ENCODE results near the gene DENND5B.
"Not testable (repeated sequence)": the region's sequence is repeated elsewhere in the genome, so short reads cannot be mapped to it uniquely, and the experiment has no call there.

Gene DENND5B

DNA sequence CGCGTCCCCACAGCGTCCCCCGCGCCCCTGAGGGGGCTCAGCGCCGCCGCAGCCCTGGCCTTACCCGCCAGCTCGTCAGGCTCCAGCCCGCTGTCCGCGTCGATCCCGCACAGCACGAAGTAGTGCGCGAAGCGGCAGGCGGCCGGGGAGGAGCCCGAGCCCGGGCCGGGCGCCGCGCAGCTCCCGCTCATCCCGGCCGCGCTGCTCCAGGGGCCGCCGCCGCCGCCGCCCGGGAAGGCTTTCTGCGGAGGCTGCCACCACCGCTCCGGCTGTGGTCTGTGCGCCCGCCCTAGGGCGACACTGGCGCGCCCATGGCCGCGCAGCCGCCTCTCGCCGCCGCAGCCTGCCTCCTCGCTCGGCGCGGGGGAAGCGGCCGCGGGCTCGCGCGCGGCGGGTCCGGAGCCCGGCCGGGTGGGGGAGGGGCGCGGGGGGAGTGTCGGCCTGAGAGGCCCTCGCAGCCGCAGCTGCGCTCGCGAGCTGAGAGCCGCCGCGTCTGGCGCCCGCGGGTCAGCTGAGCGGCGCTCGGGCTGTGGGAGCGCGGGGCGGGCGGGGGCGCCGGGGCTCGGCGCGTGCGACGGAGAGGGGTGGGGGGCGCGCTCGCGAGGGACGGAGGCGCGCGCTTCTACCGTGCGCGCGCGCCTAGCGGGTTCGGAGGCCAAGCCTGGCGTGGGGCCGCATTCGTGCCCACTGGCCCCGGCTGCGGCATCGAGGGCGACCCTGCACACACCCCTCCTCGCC, at the start of gene DENND5B:
Gene DENND5B, minus strand, starts transcription at position 495 of the 738 bp plus-strand sequence. Its CDS starts 304 bp downstream, at position 191.
- peak; percentile 84 for ATAC-seq
- H3K4me1 Mint-ChIP-seq: peaks cover 47% of the 10 kb centered on the region
- H3K27ac Mint-ChIP-seq: peak within 1 kb of the TSS; percentile 91
- peaks cover 5% of the 10 kb centered on the region for H3K9me3 Mint-ChIP-seq
- H3K27me3 Mint-ChIP-seq: no peaks in the 10 kb centered on the region
- H3K36me3 Mint-ChIP-seq: peaks cover 9% of the 10 kb centered on the region
- H3K4me3 Mint-ChIP-seq: peak within 1 kb of the TSS; percentile 84

GRCh38 chr12:31634620-31635019, 43.7 kb upstream of the DENND5B start:
- Mint-ChIP-seq H3K9me3 (no peaks in the 10 kb centered on the region), H3K27me3 (no peaks in the 10 kb centered on the region), H3K4me3 (no peak overlapping the region), H3K4me1 (peaks cover 47% of the 10 kb centered on the region), H3K27ac (peak overlapping the region; percentile 65), H3K36me3 (no peaks in the 10 kb centered on the region)
- no peak for ATAC-seq

GRCh38 chr12:31633464-31633863, 42.5 kb upstream of the DENND5B start:
- Mint-ChIP-seq H3K4me3 (no peak overlapping the region), H3K27ac (no peak overlapping the region), H3K36me3 (no peaks in the 10 kb centered on the region), H3K4me1 (peaks cover 47% of the 10 kb centered on the region), H3K27me3 (no peaks in the 10 kb centered on the region), H3K9me3 (no peaks in the 10 kb centered on the region)
- no peak for ATAC-seq

- Mint-ChIP-seq H3K27me3 (no peaks in the 10 kb centered on the region), H3K27ac (peak overlapping the region; percentile 69), H3K9me3 (no peaks in the 10 kb centered on the region), H3K4me3 (peak overlapping the region; percentile 29), H3K36me3 (no peaks in the 10 kb centered on the region), H3K4me1 (peaks cover 39% of the 10 kb centered on the region)
- ATAC-seq: peak; percentile 9
Measured at GRCh38 chr12:31631809-31632208, 40.9 kb upstream of the DENND5B start.

DNA sequence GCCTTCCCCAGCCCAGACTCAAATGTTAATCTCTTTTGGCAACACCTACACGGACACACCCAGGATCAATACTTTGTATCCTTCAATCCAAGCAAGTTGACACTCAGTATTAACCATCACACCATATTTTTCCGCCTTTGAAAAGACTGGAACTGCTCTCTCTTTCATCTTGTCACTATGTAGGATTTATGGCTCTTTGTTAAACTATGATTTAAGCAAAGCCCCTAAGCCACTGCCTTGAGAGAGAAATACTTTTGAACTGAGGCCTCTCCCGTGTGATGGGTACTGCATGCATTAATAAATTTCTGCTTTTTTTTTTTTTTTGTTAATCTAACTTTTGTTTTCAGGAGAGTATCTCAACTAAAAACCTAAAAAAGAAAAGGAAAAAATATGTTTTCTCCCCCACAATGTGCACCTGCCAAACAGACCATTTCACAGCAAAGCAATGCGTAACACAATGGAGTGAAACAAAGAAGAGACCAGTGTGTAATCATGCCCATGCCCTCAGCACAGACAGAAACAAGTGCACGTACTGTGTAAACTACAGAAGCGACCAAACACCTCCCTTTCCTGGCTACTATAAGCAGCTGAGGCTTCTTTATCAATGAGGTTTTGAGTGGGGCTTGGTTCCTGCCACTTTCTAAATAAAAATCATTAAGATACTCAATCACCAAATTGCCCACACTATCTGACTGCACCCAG, 40.2 kb upstream of the DENND5B start:
- Mint-ChIP-seq H3K36me3 (no peaks in the 10 kb centered on the region), H3K4me1 (peaks cover 32% of the 10 kb centered on the region), H3K27me3 (no peaks in the 10 kb centered on the region), H3K27ac (peak overlapping the region; percentile 69), H3K4me3 (no peak overlapping the region), H3K9me3 (no peaks in the 10 kb centered on the region)
- peak; percentile 16 for ATAC-seq

- Mint-ChIP-seq H3K4me1 (peaks cover 28% of the 10 kb centered on the region), H3K27ac (peak overlapping the region; percentile 69), H3K27me3 (no peaks in the 10 kb centered on the region), H3K9me3 (no peaks in the 10 kb centered on the region), H3K36me3 (no peaks in the 10 kb centered on the region), H3K4me3 (no peak overlapping the region)
- ATAC-seq: no peak
Measured at GRCh38 chr12:31629756-31630732, 39.1 kb upstream of the DENND5B start.

- H3K9me3 Mint-ChIP-seq: no peaks in the 10 kb centered on the region
- H3K4me1 Mint-ChIP-seq: peaks cover 24% of the 10 kb centered on the region
- no peaks in the 10 kb centered on the region for H3K36me3 Mint-ChIP-seq
- no peak for ATAC-seq
- H3K27ac Mint-ChIP-seq: no peak overlapping the region
- H3K27me3 Mint-ChIP-seq: no peaks in the 10 kb centered on the region
- no peak overlapping the region for H3K4me3 Mint-ChIP-seq
Measured at GRCh38 chr12:31627456-31628054, 36.6 kb upstream of the DENND5B start.

DNA sequence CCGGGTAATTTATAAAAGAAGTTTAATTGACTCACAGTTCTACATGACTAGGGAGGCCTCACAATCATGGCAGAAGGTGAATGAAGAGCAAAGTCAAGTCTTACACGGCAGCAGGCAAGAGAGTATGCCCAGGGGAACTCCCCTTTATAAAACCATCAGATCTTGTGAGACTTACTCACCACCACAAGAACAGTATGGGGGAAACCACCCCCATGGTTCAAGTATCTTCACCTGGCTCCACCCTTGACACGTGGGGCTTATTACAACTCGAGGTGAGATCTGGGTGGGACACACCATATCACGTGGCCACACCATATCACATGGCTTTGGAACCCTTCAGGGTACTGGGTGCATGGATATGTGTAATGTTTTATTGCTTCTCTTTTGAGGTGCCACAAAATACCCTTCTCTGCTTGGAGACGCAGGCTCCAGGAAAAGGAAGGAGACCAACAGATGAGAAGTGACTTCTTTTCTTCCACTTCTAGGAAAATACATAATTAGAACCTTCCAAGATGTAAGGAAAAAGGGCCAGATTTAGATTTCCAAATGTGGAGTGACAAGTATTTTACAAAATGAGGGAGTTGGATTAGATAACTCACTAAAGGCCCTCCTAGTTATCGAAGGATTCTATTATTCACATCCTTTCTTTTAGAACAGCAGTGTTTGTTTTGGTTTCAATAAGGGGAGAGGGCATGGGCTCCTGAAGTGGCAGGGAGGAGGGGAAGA, 35.5 kb upstream of the DENND5B start:
- Mint-ChIP-seq H3K9me3 (no peaks in the 10 kb centered on the region), H3K27me3 (no peaks in the 10 kb centered on the region), H3K4me1 (peaks cover 13% of the 10 kb centered on the region), H3K36me3 (no peaks in the 10 kb centered on the region), H3K27ac (no peak overlapping the region), H3K4me3 (no peak overlapping the region)
- no peak for ATAC-seq

DNA sequence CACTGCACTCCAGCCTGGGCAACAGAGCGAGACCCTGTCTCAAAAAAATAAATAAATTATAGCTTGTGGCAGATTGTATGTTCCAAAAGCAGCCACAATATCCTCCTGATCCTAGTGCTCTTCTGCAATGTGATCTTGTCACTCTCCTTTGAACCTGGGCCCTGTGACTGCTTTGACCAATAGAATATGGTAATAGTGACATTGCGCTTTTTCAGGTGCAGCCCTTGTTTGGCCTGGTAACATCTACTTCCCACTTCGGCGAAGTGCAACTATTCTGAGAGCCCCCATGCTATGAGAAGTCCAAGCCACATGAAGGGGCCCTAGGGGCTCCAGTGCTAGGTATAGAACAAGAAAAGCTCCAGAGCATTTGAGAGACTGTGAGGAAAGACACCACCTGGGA, 31.1 kb upstream of the DENND5B start:
- Mint-ChIP-seq H3K36me3 (no peaks in the 10 kb centered on the region), H3K9me3 (no peaks in the 10 kb centered on the region)
- ATAC-seq: no peak

GRCh38 chr12:31620311-31620710, 29.4 kb upstream of the DENND5B start:
- Mint-ChIP-seq H3K4me3 (no peak overlapping the region), H3K27me3 (no peaks in the 10 kb centered on the region), H3K4me1 (no peaks in the 10 kb centered on the region), H3K9me3 (no peaks in the 10 kb centered on the region), H3K36me3 (no peaks in the 10 kb centered on the region), H3K27ac (no peak overlapping the region)
- ATAC-seq: no peak

More for the DNA sequence above, 31.1 kb upstream of the DENND5B start:
- H3K4me1 Mint-ChIP-seq: no peaks in the 10 kb centered on the region
- H3K4me3 Mint-ChIP-seq: no peak overlapping the region
- H3K27ac Mint-ChIP-seq: no peak overlapping the region
- no peaks in the 10 kb centered on the region for H3K27me3 Mint-ChIP-seq

DNA sequence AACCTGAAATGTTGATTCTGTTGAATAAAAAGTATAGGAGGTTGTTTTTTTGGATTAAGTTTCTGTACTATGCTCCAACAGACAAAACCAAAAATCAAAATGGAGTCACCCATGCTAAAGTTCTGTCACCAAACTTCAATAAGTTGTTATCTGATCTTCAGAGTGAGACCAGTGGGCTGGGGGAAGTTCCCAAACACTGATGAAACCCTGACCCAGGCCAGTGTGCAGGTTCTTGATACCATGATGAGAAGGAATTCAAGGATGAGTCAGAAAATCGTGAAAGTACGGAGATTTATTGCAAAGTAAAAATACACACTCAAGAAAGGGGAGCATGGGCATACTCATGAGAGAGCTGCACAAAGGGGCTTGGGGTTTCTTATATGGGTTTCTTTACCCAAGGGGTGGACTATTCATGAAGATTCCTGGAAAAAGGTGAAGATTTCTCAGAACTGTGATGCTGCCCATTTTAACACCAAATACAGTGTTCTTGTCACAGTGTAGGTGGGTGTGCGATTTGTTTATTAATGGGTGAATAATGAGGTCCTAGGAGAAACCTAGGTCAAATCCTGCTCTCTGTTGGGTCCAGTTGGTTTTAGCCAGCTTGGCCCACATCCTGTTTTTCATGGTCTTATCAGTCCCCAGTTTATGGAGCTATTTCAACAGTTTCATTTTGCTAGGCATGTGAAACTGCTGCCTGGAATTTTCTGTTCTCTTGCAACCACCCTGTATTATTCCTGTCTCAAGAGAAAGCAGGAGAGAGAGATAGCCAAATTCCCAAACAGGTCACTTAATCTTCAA, 27.5 kb upstream of the DENND5B start:
- no peaks in the 10 kb centered on the region for H3K27me3 Mint-ChIP-seq
- no peak for ATAC-seq
- no peaks in the 10 kb centered on the region for H3K4me1 Mint-ChIP-seq
- no peak overlapping the region for H3K27ac Mint-ChIP-seq
- H3K36me3 Mint-ChIP-seq: no peaks in the 10 kb centered on the region
- no peak overlapping the region for H3K4me3 Mint-ChIP-seq
- no peaks in the 10 kb centered on the region for H3K9me3 Mint-ChIP-seq

DNA sequence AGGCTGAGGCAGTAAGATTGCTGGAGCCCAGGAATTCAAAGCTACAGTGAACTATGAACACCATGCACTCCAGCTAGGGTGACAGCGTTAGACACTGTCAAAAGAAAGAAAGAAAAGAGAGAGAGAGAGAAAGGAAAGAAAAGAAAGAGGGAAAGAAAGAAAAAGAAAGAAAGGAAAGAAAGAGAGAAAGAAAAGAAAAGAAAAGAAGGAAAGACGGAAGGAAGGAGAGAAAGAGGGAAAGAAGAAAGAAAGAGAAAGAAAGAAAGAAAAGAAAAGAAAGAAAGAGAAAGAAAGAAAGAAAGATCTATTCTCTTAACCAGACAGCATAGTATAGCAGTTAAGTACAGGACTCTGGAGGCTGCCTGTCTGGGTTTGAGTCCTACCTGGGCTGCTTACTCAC, 21.9 kb upstream of the DENND5B start:
- no peak for ATAC-seq
- Mint-ChIP-seq H3K27ac (peak overlapping the region; percentile 36), H3K27me3 (no peaks in the 10 kb centered on the region), H3K4me3 (no peak overlapping the region), H3K36me3 (peaks cover 5% of the 10 kb centered on the region), H3K9me3 (peaks cover 7% of the 10 kb centered on the region), H3K4me1 (no peaks in the 10 kb centered on the region)

- Mint-ChIP-seq H3K27ac (peak overlapping the region; percentile 61), H3K4me1 (peaks cover 13% of the 10 kb centered on the region), H3K9me3 (peaks cover 13% of the 10 kb centered on the region)
- not testable (repeated sequence) for H3K4me3 Mint-ChIP-seq, H3K27me3 Mint-ChIP-seq, H3K36me3 Mint-ChIP-seq, ATAC-seq
Measured at GRCh38 chr12:31608299-31608698, 17.4 kb upstream of the DENND5B start.

DNA sequence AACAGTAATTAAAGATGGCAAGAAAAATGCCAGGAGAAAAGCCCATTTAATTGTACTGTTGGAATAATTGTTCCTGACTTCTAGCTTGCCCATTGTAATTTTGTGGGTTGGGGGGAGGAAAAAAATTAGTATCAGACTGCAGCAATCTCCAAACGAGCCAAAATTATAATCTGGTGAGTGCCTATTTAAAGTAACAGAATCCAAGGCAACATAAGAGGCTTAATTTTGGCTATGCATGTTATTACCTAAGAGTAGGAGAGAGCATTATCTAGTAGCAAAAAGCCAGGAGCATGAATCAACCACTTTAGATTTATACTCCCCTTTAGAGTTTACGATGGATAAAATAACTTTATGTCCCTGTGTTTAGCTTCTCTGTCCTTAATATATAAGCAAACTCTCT, 14.6 kb upstream of the DENND5B start:
- peaks cover 10% of the 10 kb centered on the region for H3K9me3 Mint-ChIP-seq
- no peaks in the 10 kb centered on the region for H3K27me3 Mint-ChIP-seq
- H3K4me3 Mint-ChIP-seq: no peak overlapping the region
- ATAC-seq: no peak
- peaks cover 10% of the 10 kb centered on the region for H3K36me3 Mint-ChIP-seq
- peaks cover 24% of the 10 kb centered on the region for H3K4me1 Mint-ChIP-seq
- H3K27ac Mint-ChIP-seq: peak overlapping the region; percentile 82
